GM18507 (cell line): ENCODE measurements around the gene PTPRN2.
A peak's percentile ranks its signal among the peaks of the same experiment; 100 is the strongest.
"Not testable (repeated sequence)": the region's sequence is repeated elsewhere in the genome, so short reads cannot be mapped to it uniquely, and the experiment has no call there.

ENCODE experiments used
- DNase-seq: peaks from one replicate; pipeline ENCODE4 v3.0.0; 2011; ENCODE audit warnings: low read depth; ENCODE audit not compliant: insufficient read length; ENCODE audit errors: extremely low spot score
- FAIRE-seq: peaks from 2 replicates; lab custom pipeline; 2011; peaks lifted over from hg19 to GRCh38; lab: Jason Lieb, UNC

Gene PTPRN2

GRCh38 chr7:157577061-157577460 is 1010.6 kb downstream of the PTPRN2 start:
- FAIRE-seq, result no peak
- no peak for DNase-seq

- DNase-seq (no peak), FAIRE-seq (no peak)
Observed at GRCh38 chr7:157576415-157576814, 1011.2 kb downstream of the PTPRN2 start.

- DNase-seq (no peak), FAIRE-seq (no peak)
Observed at GRCh38 chr7:157575777-157576176, 1011.8 kb downstream of the PTPRN2 start.

- FAIRE-seq, result no peak
- no peak for DNase-seq
Observed at GRCh38 chr7:157574914-157575586, 1012.6 kb downstream of the PTPRN2 start.

GRCh38 chr7:157574120-157574825 is 1013.4 kb downstream of the PTPRN2 start:
- no peak for FAIRE-seq
- DNase-seq, result no peak

- no peak for FAIRE-seq
Observed at GRCh38 chr7:157573244-157573643, 1014.4 kb downstream of the PTPRN2 start.

GRCh38 chr7:157572622-157573021 is 1015.0 kb downstream of the PTPRN2 start:
- DNase-seq (no peak), FAIRE-seq (no peak)

More at GRCh38 chr7:157573244-157573643, 1014.4 kb downstream of the PTPRN2 start:
- no peak for DNase-seq

- no peak for FAIRE-seq
- DNase-seq, result no peak
Observed at GRCh38 chr7:157570531-157571200, 1017.0 kb downstream of the PTPRN2 start.

- FAIRE-seq, result no peak
- DNase-seq, result no peak
Observed at GRCh38 chr7:157569967-157570366, 1017.7 kb downstream of the PTPRN2 start.

GRCh38 chr7:157568770-157569584 is 1018.6 kb downstream of the PTPRN2 start:
- DNase-seq (peak; percentile 36), FAIRE-seq (peak; percentile 76)

- DNase-seq, result no peak
- FAIRE-seq, result no peak
Observed at GRCh38 chr7:157568106-157568769, 1019.4 kb downstream of the PTPRN2 start.

GRCh38 chr7:157567666-157568065 is 1020.0 kb downstream of the PTPRN2 start:
- no peak for FAIRE-seq
- no peak for DNase-seq

- DNase-seq, result no peak
- FAIRE-seq, result no peak
Observed at GRCh38 chr7:157566631-157567006, 1021.0 kb downstream of the PTPRN2 start.

- FAIRE-seq (no peak), DNase-seq (no peak)
Observed at GRCh38 chr7:157565981-157566630, 1021.5 kb downstream of the PTPRN2 start.

GRCh38 chr7:157565201-157565626 is 1022.4 kb downstream of the PTPRN2 start:
- DNase-seq (no peak), FAIRE-seq (no peak)

- DNase-seq, result no peak
- no peak for FAIRE-seq
Observed at GRCh38 chr7:157564517-157565177, 1023.0 kb downstream of the PTPRN2 start.

GRCh38 chr7:157563467-157564135 is 1024.0 kb downstream of the PTPRN2 start:
- not testable (repeated sequence) for DNase-seq, FAIRE-seq
